Measurements from ENCODE around the gene CLNK.
"Not testable (repeated sequence)": the region's sequence is repeated elsewhere in the genome, so short reads cannot be mapped to it uniquely, and the experiment has no call there.

DNA sequence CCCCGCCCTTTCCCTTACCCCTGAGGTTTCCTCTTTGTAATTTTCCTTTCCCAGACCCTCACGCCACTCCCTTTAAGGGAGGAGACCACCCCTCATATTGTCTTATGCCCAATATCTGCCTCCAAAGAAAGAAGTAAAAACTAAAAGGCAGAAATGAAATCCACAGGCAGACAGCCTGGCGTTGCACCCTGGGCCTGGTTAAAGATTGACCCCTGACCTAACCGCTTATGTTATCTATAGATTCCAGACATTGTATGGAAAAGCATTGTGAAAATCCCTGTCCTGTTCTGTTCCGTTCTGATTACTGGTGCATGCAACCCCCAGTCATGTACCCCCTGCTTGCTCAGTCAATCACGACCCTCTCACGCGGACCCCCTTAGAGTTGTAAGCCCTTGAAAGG is 110.0 kb downstream of the CLNK start:
- TF ChIP-seq, protein P1, sequence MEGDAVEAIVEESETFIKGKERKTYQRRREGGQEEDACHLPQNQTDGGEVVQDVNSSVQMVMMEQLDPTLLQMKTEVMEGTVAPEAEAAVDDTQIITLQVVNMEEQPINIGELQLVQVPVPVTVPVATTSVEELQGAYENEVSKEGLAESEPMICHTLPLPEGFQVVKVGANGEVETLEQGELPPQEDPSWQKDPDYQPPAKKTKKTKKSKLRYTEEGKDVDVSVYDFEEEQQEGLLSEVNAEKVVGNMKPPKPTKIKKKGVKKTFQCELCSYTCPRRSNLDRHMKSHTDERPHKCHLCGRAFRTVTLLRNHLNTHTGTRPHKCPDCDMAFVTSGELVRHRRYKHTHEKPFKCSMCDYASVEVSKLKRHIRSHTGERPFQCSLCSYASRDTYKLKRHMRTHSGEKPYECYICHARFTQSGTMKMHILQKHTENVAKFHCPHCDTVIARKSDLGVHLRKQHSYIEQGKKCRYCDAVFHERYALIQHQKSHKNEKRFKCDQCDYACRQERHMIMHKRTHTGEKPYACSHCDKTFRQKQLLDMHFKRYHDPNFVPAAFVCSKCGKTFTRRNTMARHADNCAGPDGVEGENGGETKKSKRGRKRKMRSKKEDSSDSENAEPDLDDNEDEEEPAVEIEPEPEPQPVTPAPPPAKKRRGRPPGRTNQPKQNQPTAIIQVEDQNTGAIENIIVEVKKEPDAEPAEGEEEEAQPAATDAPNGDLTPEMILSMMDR (IDR thresholded peaks at IDR 0.05; ENCODE audit: poor library complexity): not testable (repeated sequence)
- TF ChIP-seq EZH2phosphoT487 (IDR thresholded peaks at IDR 0.05; ENCODE audit: low read depth, severe bottlenecking, unreplicated experiment); EZH2 (IDR thresholded peaks at IDR 0.05; ENCODE audit: borderline replicate concordance): not testable (repeated sequence)
